HepG2 (cell line): ENCODE data around the gene DCAF6. TPM values are rescaled to one million over a fixed set of nuclear protein-coding genes. Genes with fewer than 3 reads are reported as not detected.

Experiments used
- MLX ChIP-seq: IDR thresholded peaks from 2 replicates; pipeline ENCODE4 v1.6.1; 2016
- ZHX2 ChIP-seq, 2 experiments: sonication (generic) in 1 of 2; formaldehyde crosslinking in 1 of 2; IDR thresholded peaks; 2 replicates each; pipeline versions ENCODE4 v1.6.1 to v1.9.0; 2014 to 2022; ENCODE audit warnings: antibody characterized with exemption in 1 of 2, borderline replicate concordance in 1 of 2, inconsistent platforms in 1 of 2, low read depth in 1 of 2, missing genetic modification reagents in 1 of 2
- ZNF639 ChIP-seq: conservative IDR thresholded peaks from 2 replicates; pipeline ENCODE4 v1.6.1; 2018; ENCODE audit warnings: missing genetic modification reagents
- polyA plus RNA-seq, 8 experiments: library from polyadenylated mRNA; depleted of rRNA in 3 of 8; stranded (reverse) in 7 of 8; unstranded in 1 of 8; fragments of >200 nt; fragmentation: Illumina TruSeq in 4 of 8; extraction: Trizol in 4 of 8; gene quantifications; 2 replicates each; pipeline versions ENCODE4 v1.2.1 to v1.2.3, GENCODE V29; 2011 to 2016; ENCODE audit warnings: low read depth in 4 of 8, missing spikeins in 1 of 8, mixed read lengths in 1 of 8; ENCODE audit not compliant: insufficient read depth in 1 of 8
- total RNA-seq, 5 experiments: library from RNA; depleted of rRNA; stranded (reverse); fragments of >200 nt; fragmentation: Illumina TruSeq; extraction: Trizol; gene quantifications; 2 replicates each; pipeline ENCODE4 v1.2.3, GENCODE V29; 2016; ENCODE audit warnings: low read depth in 1 of 5

Gene DCAF6
- total and polyA plus RNA-seq, 2 of the 13 experiments (the other 11 are each of a cell fraction or from before 2014, with no cell fraction given), result 24.7 to 33.7 TPM

GRCh38 chr1:167923324-167924056 is 13.0 kb upstream of the DCAF6 start (continued):
- no peak for TF ChIP-seq ZNF639 (CRISPR knock-in tag)
- TF ChIP-seq MLX (CRISPR knock-in tag), result no peak
- no peak for TF ChIP-seq ZHX2 (IDR thresholded peaks at IDR 0.05; ENCODE audit: low read depth)
- no peak for TF ChIP-seq ZHX2 (CRISPR knock-in tag; IDR thresholded peaks at IDR 0.05; ENCODE audit: borderline replicate concordance)
